Measurements from ENCODE around the gene RPS3. TPM values are rescaled to one million over a fixed set of nuclear protein-coding genes. Genes with fewer than 3 reads are reported as not detected.
"Not testable (repeated sequence)": the region's sequence is repeated elsewhere in the genome, so short reads cannot be mapped to it uniquely, and the experiment has no call there.

Gene RPS3
- total RNA-seq, result 1,000 to 10,000 TPM; 2,083 to 2,343 TPM

- peaks cover 47% of the 10 kb centered on the region for H3K36me3 Mint-ChIP-seq
- peak within 1 kb of the TSS; percentile 97 for H3K4me3 Mint-ChIP-seq
- H3K4me1 Mint-ChIP-seq (ENCODE audit: low read depth in 2 of 2), result peaks cover 42 to 47% of the 10 kb centered on the region in 2 donors
- DNase-seq (ENCODE audit: low spot score) (peak; percentile 90), ATAC-seq (peak; percentile 95 to 99)
- H3K27me3 Mint-ChIP-seq, result peaks cover 3 to 9% of the 10 kb centered on the region in 2 donors
- H3K9me3 Mint-ChIP-seq, result no peaks in the 10 kb centered on the region
- H3K27ac Mint-ChIP-seq, result peak within 1 kb of the TSS; percentile 96 to 98
These were observed at the start of gene RPS3 for GRCh38 chr11:75399344-75400145. Gene RPS3, plus strand, starts transcription at chr11:75399518. Its CDS starts 30 bp downstream, at chr11:75399548.

DNA sequence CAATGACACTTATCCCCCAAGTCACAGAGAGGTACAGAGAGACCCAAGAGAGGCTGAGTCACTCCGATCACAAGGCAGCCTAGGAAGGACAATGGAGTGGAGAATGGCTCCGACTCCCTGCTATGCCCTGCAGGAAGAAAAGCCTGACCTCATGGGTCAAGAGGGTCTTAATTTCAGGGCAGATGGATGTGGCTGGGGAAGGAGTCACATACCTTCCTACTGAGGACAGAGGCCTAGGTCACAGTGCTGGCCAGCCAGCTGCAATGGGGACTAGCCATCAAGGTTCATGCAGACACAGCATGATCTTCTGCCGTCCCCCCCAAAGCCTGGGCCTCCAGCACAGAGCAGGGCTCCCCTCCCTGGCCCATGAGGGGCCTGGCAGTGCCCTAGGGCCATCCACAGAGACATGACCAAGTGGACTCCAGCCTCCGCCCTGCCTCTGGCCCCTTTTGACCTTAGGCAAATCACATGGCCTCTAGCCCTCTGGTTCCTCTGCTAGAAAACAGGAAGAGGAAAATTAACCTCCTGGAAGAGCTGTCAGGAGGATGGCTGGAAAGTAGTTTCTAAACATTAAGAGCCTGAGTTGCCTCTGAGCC lies 49.7 kb upstream of the RPS3 start:
- no peaks in the 10 kb centered on the region for H3K27me3 Mint-ChIP-seq
- peak overlapping the region; percentile 100 for H3K4me3 Mint-ChIP-seq
- DNase-seq (ENCODE audit: low spot score) (peak; percentile 35), ATAC-seq (no peak)
- H3K4me1 Mint-ChIP-seq (ENCODE audit: low read depth in 2 of 2), result peaks cover 72 to 78% of the 10 kb centered on the region in 2 donors
- H3K27ac Mint-ChIP-seq, result peak overlapping the region; percentile 66 to 88
- no peaks in the 10 kb centered on the region for H3K9me3 Mint-ChIP-seq
- peaks cover 5% of the 10 kb centered on the region for H3K36me3 Mint-ChIP-seq

- peak overlapping the region; percentile 66 to 88 for H3K27ac Mint-ChIP-seq
- ATAC-seq (no peak), DNase-seq (ENCODE audit: low spot score) (peak; percentile 60)
- H3K27me3 Mint-ChIP-seq, result no peaks in the 10 kb centered on the region
- peak overlapping the region; percentile 100 for H3K4me3 Mint-ChIP-seq
- H3K9me3 Mint-ChIP-seq, result no peaks in the 10 kb centered on the region
- peaks cover 5% of the 10 kb centered on the region for H3K36me3 Mint-ChIP-seq
- peaks cover 72 to 74% of the 10 kb centered on the region in 2 donors for H3K4me1 Mint-ChIP-seq (ENCODE audit: low read depth in 2 of 2)
These were observed 49.1 kb upstream of the RPS3 start for GRCh38 chr11:75350122-75350742.

- H3K9me3 Mint-ChIP-seq, result no peaks in the 10 kb centered on the region
- peaks cover 5% of the 10 kb centered on the region for H3K36me3 Mint-ChIP-seq
- DNase-seq (ENCODE audit: low spot score), result peak; percentile 60
- H3K4me1 Mint-ChIP-seq (ENCODE audit: low read depth in 2 of 2), result peaks cover 65 to 69% of the 10 kb centered on the region in 2 donors
- peak; percentile 37 to 59 for ATAC-seq
- no peaks in the 10 kb centered on the region for H3K27me3 Mint-ChIP-seq
- H3K27ac Mint-ChIP-seq, result peak overlapping the region; percentile 66 to 88
- peak overlapping the region; percentile 100 for H3K4me3 Mint-ChIP-seq
These were observed 48.4 kb upstream of the RPS3 start for GRCh38 chr11:75350743-75351540.

- Mint-ChIP-seq H3K4me3 (peak within 1 kb of the TSS; percentile 100), H3K27me3 (no peaks in the 10 kb centered on the region), H3K9me3 (no peaks in the 10 kb centered on the region), H3K27ac (peak within 1 kb of the TSS; percentile 78 to 88), H3K36me3 (peaks cover 5% of the 10 kb centered on the region), H3K4me1 (ENCODE audit: low read depth in 2 of 2) (peaks cover 61 to 65% of the 10 kb centered on the region in 2 donors)
- ATAC-seq, result no peak
- peak; percentile 76 for DNase-seq (ENCODE audit: low spot score)
These were observed 47.9 kb upstream of the RPS3 start, which contains the start of gene ARRB1 for GRCh38 chr11:75351541-75351790. Gene ARRB1, minus strand, starts transcription at chr11:75351661. Its CDS starts 54 bp downstream, at chr11:75351607.

GRCh38 chr11:75351791-75352587 lies 47.3 kb upstream of the RPS3 start:
- Mint-ChIP-seq H3K27ac (peak overlapping the region; percentile 78 to 88), H3K27me3 (no peaks in the 10 kb centered on the region), H3K4me3 (peak overlapping the region; percentile 100), H3K36me3 (peaks cover 5% of the 10 kb centered on the region), H3K9me3 (no peaks in the 10 kb centered on the region), H3K4me1 (ENCODE audit: low read depth in 2 of 2) (peaks cover 59 to 62% of the 10 kb centered on the region in 2 donors)
- DNase-seq (ENCODE audit: low spot score), result peak; percentile 82
- peak; percentile 83 to 84 for ATAC-seq

- H3K36me3 Mint-ChIP-seq, result peaks cover 5% of the 10 kb centered on the region
- peak overlapping the region; percentile 78 to 88 for H3K27ac Mint-ChIP-seq
- H3K27me3 Mint-ChIP-seq, result no peaks in the 10 kb centered on the region
- no peaks in the 10 kb centered on the region for H3K9me3 Mint-ChIP-seq
- peak overlapping the region; percentile 100 for H3K4me3 Mint-ChIP-seq
- DNase-seq (ENCODE audit: low spot score) (peak; percentile 52), ATAC-seq (no peak)
- peaks cover 53 to 55% of the 10 kb centered on the region in 2 donors for H3K4me1 Mint-ChIP-seq (ENCODE audit: low read depth in 2 of 2)
These were observed 46.6 kb upstream of the RPS3 start for GRCh38 chr11:75352588-75353206.

DNA sequence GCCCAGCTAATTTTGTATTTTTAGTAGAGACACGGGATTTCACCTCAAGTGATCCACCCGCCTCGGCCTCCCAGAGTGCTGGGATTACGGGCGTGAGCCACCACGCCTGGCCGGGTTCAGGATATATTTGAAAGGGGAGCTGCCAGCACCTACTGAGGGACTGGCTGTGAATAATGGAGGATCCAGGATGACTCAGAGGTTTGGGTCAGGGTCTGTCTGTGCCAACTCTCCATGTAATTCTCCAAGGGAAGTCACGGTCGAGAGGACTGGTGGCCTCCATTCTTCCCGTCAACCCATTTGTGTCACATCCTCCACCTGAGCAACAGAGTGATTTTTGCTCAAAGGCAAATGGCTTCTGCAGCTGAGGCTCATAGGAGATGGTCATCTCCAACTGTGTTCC lies 44.3 kb upstream of the RPS3 start:
- Mint-ChIP-seq H3K4me3 (no peak overlapping the region), H3K27me3 (no peaks in the 10 kb centered on the region), H3K27ac (peak overlapping the region in 1 of 2 donors; percentile 61), H3K36me3 (peaks cover 5% of the 10 kb centered on the region), H3K9me3 (no peaks in the 10 kb centered on the region), H3K4me1 (ENCODE audit: low read depth in 2 of 2) (peaks cover 29 to 35% of the 10 kb centered on the region in 2 donors)
- DNase-seq (ENCODE audit: low spot score) (peak; percentile 34), ATAC-seq (no peak)

- H3K27me3 Mint-ChIP-seq, result no peaks in the 10 kb centered on the region
- H3K4me1 Mint-ChIP-seq (ENCODE audit: low read depth in 2 of 2), result peaks cover 18 to 24% of the 10 kb centered on the region in 2 donors
- no peaks in the 10 kb centered on the region for H3K9me3 Mint-ChIP-seq
- H3K4me3 Mint-ChIP-seq, result no peak overlapping the region
- DNase-seq (ENCODE audit: low spot score) (no peak), ATAC-seq (no peak)
- H3K27ac Mint-ChIP-seq, result peak overlapping the region in 1 of 2 donors; percentile 3
- no peaks in the 10 kb centered on the region for H3K36me3 Mint-ChIP-seq
These were observed 42.7 kb upstream of the RPS3 start for GRCh38 chr11:75356613-75357012.

DNA sequence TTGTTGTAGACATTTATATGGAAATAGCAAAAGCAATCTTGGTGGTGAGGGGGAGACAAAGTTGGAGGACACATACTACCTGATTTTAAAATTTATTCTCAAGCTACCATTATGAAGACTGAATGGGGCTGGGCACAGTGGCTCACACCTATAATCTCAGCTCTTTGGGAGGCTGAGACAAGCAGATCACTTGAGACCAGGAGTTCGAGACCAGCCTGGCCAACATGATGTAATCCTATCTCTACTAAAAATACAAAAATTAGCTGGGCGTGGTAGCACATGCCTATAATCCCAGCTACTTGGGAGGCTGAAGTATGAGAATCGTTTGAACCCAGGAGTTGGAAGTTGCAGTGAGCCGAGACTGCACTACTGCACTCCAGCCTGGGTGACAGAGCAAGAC lies 37.0 kb upstream of the RPS3 start:
- not testable (repeated sequence) for H3K36me3 Mint-ChIP-seq; H3K4me1 Mint-ChIP-seq (ENCODE audit: low read depth in 2 of 2); H3K9me3 Mint-ChIP-seq; H3K27ac Mint-ChIP-seq; ATAC-seq; H3K27me3 Mint-ChIP-seq; DNase-seq (ENCODE audit: low spot score); H3K4me3 Mint-ChIP-seq

DNA sequence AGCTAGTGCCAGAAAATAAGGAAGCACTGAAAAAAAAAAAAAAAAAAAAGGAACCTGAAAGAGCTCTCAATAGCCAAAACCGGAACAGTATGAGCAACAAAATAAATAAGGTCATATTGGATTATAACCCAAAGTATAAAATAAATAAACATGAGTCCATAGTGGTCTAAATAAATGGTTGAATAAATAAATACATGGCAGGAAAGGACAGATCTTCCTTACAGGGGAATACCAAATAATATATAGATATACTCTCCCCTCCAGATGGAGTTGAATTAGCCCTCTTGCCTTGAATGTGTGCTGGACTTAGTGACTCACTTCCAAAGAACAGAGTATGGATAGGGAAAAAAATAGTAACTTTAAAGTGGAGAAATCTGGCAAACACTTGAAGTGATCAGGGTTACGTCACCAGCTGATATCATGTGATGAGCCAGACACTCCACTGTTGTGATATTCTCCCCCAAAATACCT lies 33.6 kb upstream of the RPS3 start:
- H3K27ac Mint-ChIP-seq, result peak overlapping the region; percentile 32 to 53
- no peak for ATAC-seq
- DNase-seq (ENCODE audit: low spot score), result no peak
- H3K9me3 Mint-ChIP-seq, result no peaks in the 10 kb centered on the region
- H3K4me1 Mint-ChIP-seq (ENCODE audit: low read depth in 2 of 2), result peaks cover 12 to 14% of the 10 kb centered on the region in 2 donors
- H3K27me3 Mint-ChIP-seq, result no peaks in the 10 kb centered on the region
- no peaks in the 10 kb centered on the region for H3K36me3 Mint-ChIP-seq
- no peak overlapping the region for H3K4me3 Mint-ChIP-seq

- not testable (repeated sequence) for ATAC-seq; H3K9me3 Mint-ChIP-seq; H3K4me3 Mint-ChIP-seq; H3K36me3 Mint-ChIP-seq; H3K27me3 Mint-ChIP-seq; H3K27ac Mint-ChIP-seq; DNase-seq (ENCODE audit: low spot score)
- H3K4me1 Mint-ChIP-seq (ENCODE audit: low read depth in 2 of 2), result peaks cover 12 to 19% of the 10 kb centered on the region in 2 donors
These were observed 32.5 kb upstream of the RPS3 start for GRCh38 chr11:75366826-75367225.

All from natural killer cell treated with Interleukin-12 subunit alpha and Interleukin-12 subunit beta and Interleukin-15 and Interleukin-18, amount 100 ng/mL, for 72 hours (primary cell).